Stimulated activated CD4-positive, alpha-beta T cell treated with anti-CD3 and anti-CD28 coated beads, Interleukin-15, amount 100 ng/mL, for 1 hour (primary cell): ENCODE results near the gene DENND4A.
"Not testable (repeated sequence)": the region's sequence is repeated elsewhere in the genome, so short reads cannot be mapped to it uniquely, and the experiment has no call there.

Experiments used
- DNase-seq, 2 donors: peaks; one replicate each; pipeline ENCODE4 v3.0.0-alpha.2; 2020; ENCODE audit warnings: low read depth in 1 of 2, low spot score in 1 of 2

The DENND4A gene

DNA sequence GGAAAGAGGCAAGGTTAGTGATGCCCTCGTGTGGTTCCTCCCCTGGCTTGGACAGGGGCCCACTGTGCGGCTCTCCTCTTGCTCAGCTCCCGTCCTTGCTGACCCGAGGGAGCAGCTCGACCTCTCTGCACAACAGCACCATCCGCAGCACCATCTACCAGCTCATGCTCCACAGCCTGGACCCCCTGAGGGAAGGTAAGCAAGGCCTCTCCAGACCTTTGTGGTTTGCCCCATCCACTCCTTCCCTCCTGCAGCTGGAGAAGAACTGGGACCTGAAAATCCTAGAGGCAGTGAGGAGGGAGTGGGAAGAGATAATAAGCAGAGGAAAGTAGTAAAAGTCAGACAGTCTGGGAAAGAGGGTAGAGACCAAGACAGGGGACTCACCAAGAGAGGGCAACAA lies 152.6 kb downstream of the DENND4A start:
- no peak for DNase-seq

GRCh38 chr15:65638681-65639089 lies 153.4 kb downstream of the DENND4A start:
- DNase-seq = no peak

- no peak for DNase-seq
Observed at GRCh38 chr15:65638109-65638508, 154.0 kb downstream of the DENND4A start.

- no peak for DNase-seq
Observed at GRCh38 chr15:65634356-65634755, 157.7 kb downstream of the DENND4A start.

DNA sequence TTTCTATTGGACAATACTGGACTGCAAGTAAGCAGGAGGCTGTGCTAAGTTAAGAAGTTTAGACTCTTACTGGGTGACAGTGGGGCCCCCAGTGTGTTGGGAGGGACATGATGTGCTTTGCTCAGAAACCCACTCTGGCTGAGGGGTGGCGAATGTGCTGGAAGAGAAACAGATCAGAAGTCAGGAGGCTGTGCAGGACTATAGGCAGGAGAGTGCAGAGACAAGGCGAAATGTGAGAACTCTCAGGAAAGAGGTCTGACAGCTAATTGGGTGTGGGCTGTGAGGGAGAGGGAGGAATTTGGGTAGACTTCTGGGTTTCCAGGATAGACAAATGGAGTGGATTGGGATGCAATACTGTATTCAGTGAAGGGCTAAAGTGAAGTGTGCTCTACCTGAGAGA lies 158.3 kb downstream of the DENND4A start:
- DNase-seq = no peak

DNA sequence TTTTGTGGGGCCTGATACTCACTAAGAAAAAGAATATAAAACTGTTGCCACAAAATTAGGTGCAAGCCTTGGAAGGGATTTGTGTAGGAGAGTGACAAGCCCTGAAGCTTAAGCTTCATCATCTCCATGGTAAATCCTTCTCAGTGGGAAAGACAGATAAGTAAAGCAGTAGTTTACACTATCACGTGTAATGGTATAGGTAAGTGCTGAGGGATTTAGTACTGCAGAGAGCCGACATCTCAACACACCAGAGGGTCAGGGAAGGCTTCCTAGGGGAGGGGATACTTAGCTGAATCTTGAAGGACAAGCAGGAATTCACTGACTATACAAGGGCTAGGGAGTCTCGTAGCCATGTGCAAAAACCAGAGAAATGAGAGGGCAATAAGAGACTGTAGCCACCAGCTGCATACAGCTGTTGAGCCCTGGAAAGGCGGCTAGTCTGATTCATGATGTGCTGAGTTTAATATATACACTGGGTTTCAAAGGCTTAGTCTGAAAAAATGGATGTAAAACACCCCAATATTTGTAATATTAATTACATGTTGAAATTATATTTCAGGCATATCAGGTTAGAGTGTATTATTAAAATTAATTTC lies 159.2 kb downstream of the DENND4A start:
- no peak for DNase-seq

DNA sequence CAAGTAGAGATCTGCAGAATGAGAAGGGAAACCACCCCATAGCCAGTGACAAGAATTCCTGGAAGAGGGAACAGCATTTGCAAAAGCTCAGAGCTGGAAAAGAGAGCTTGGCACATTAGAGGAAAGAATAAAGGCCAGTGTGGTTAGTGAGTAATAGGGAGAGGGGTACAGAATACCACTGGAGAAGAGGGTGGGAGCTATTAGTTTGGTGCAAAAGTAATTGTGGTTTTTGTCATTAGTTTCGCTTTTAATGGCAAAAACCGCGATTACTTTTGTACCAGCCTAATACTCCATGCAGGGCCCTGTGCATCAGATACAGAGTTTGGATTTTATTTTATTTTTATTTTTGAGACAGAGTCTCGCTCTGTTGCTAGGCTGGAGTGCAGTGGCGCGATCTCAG lies 160.6 kb downstream of the DENND4A start:
- DNase-seq = no peak

GRCh38 chr15:65630760-65631159 lies 161.3 kb downstream of the DENND4A start:
- no peak for DNase-seq

DNA sequence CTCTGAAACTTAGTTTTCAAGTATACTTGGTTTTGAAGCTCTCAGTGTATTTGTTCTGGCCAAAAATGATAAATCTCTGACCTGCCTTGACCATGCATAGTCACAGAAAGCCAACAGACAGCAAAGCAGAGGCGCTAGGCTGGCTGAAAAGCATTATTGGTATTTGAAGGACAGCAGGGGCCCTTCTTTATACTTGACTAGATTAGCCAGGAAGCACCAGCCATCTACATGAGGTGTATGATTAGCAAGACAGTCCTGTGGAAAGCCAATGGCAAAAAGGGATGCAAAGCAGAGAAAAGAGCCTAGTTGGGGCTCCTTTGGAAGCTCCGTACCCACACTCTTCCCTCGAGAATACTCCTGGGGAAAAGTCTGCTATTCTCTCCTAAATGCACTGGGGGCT lies 162.5 kb downstream of the DENND4A start:
- no peak for DNase-seq

DNA sequence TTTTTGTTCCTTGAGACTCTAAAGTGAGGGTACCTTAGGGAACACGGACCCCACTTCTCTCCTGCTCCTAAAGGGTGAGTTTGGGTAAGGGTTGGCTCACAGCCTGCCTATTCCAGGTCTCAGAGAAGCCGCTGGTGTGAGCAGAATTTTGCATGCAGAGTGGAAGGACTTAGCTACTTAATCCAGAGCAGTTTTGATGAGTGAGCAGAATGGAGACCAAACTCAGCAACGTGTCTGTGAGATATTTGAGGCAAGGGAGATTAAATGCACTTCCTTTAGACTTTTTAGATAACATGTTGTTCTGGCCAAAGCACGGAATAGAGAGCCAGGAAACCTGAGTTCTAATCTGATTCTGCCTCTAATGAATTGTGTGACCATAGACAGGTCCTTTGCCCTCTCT lies 165.2 kb downstream of the DENND4A start:
- DNase-seq = no peak

DNA sequence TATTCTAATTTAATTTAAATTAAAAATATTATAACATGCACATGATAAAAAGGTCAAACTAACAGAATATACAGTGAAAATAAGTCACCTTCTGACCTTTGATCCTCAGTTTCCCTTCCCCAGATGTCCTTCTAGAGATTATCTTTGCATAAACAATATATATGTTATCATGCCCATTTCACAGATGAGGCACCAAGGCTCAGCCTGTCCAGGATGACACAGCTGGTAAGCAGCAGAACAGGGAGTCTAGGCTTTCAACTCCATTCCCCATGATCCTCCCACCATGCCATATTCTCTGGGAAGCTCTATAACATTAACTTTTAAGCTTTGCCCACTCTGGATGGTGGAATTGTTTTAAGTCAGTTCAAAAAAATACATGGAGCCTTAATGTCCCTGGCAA lies 169.0 kb downstream of the DENND4A start:
- DNase-seq = no peak

DNA sequence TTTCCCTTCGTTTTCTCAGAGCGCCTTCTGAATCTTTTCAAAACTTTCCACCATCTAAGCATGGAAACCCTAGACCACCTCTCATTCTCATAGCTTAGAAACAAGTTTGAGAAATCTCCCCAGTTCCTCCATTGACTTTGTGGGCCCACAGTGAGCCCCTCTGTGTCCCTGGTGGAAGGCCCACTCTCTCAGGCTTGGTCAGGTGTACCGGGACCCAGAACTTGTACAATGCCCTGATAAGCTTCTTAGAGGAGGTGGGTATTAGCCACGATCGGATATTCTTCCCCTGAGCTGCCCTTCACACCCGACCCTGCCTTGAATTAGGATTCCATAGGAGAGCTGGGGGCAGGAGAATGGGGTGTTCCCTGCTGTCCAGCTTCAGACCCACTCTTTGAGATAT lies 170.5 kb downstream of the DENND4A start, which contains the start of gene SLC24A1:
TSS of gene SLC24A1 (plus strand) at position 301 of the 400 bp plus-strand sequence. CDS start 2,143 bp downstream, outside the sequence.
- no peak for DNase-seq

- DNase-seq = no peak
Observed at GRCh38 chr15:65620833-65621232, 171.3 kb downstream of the DENND4A start.

DNA sequence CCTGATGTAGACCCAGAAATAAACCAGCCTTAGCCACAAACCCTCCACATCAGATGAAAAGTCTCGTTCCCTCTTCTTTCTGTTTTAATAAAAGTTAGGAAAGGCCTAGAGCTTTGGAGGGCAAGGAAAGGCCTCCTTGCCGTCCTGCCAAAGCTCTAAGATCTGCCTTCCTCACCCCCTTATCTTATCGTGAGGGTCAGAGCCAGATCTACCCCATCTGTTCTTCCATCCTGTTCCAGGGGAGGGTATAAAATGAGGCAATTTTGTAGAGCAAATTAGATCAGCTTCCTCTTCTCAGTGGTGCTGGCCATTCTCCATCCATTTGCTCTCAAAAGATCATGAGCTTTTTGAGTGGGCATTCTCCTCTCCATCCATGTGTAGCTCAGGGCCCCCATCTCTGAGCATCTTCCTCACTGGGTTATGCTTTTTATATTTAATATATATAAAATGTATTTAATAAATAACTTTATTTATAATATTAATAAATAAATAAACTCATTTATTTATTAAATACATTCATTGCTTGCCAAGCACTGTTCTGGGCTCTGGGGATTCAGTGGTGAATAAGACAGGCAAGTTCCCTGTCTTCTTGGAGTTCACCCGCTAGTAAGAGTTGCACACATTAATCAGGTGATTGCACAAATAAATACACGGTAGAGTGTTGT lies 172.3 kb downstream of the DENND4A start:
- DNase-seq = no peak

- no peak for DNase-seq
Observed at GRCh38 chr15:65618560-65619109, 173.5 kb downstream of the DENND4A start.

DNA sequence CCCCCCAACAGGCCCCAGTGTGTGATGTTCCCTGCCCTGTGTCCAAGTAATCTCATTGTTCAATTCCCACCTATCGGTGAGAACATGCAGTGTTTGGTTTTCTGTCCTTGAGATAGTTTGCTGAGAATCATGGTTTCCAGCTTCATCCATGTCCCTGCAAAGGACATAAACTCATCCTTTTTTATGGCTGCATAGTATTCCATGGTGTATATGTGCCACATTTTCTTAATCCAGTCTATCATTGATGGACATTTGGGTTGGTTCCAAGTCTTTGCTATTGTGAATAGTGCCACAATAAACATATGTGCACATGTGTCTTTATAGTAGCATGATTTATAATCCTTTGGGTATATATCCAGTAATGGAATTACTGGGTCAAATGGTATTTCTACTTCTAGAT lies 176.2 kb downstream of the DENND4A start:
- DNase-seq = not testable (repeated sequence)

DNA sequence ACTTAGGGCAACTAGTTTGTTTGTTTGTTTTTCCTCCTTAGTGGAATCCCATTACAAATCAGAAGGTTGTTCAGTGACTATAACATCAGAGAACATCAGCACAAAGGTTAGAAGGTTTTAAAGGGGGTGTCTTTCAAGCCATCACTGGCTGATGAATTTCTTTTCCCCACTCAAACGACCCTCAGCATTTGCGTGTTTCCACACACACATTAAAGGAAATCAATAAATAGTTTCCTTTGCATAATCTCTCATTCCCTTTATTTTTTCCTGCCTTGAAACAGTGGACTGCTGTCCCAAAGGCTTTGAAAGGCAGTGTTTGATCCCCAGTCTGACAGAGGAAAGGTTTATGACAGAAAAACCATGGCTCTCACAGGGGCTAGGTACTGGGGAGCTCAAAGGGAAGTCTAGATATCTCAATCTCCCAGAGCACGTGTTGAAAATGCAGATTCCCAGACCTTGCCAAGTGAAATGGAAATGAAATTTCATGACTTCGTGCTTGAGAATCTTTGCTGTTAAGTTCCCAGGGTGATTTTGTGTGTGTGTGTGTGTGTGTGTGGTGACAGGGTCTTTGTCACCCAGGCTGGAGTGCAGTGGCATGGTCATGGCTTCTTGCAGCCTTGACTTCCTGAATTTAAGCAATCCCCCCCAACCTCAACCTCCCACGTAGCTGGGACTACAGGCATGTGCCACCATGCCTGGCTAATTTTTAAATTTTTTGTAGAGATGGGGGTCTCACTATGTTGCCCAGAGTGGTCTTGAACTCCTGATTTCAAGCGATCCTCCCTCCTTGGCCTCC lies 178.9 kb downstream of the DENND4A start:
- no peak for DNase-seq

GRCh38 chr15:65612616-65612946 lies 179.5 kb downstream of the DENND4A start:
- no peak for DNase-seq

- no peak for DNase-seq
Observed at GRCh38 chr15:65611888-65612615, 180.0 kb downstream of the DENND4A start.

GRCh38 chr15:65610871-65611718 lies 181.0 kb downstream of the DENND4A start, which contains the start of gene INTS14:
INTS14 (minus strand) TSS chr15:65611131; CDS start chr15:65607380, 3,751 bp downstream.
- peak; percentile 81 to 93 for DNase-seq
